SW480 (cell line): ENCODE measurements around the gene BTG4.
A peak's percentile ranks its signal among the peaks of the same experiment; 100 is the strongest.

Experiments
- DNase-seq: peaks from one replicate; pipeline ENCODE4 v3.0.0-alpha.2; 2016; ENCODE audit warnings: low spot score

The BTG4 gene

DNA sequence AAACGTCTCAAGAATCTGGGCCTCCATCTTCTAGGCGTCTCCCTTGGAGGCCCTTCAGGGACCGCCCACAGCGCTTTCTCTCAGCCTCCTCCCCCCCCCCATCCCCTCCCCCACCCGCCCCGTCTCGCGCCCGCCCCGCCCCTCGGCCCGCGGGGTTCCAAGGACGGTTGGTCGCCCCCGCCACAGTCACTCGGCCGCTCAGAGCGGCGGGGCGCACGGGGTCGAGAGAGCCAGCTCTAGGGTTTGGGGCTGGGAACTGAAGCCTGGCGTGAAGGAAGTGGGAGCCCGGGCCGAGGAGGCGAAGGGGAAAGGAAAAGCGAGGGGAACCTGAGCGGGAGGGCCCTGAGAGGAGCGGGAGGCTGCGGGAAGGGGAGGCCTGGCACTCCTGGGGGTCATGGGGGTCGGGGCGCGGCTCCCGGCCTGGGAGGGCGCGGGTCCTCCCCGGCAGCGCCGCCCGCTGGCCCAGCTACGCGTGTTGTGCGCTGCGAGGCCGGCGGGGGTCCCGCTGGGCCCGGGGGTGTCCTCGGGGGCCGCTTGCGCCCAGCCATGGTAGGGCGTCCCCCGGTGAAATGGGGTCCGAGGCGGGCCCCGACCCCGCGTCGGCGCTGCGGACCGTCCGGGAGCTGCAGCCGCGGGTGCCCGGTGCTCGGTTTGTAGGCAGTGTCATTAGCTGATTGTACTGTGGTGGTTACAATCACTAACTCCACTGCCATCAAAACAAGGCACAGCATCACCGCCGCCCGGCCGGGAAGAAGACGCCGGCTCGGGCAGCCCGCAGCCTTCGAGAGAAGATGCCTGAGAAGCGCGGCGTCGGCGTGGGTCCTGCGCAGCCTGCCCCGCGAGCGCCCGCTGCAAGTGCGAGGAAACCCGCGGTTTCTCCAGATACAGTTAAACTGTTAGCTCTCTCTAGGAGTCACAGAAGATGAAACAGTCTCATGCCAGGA lies at the start of gene BTG4:
BTG4 (minus strand) TSS at position 91 of the 944 bp plus-strand sequence. CDS start 13,610 bp downstream, outside the sequence.
- no peak for DNase-seq

DNA sequence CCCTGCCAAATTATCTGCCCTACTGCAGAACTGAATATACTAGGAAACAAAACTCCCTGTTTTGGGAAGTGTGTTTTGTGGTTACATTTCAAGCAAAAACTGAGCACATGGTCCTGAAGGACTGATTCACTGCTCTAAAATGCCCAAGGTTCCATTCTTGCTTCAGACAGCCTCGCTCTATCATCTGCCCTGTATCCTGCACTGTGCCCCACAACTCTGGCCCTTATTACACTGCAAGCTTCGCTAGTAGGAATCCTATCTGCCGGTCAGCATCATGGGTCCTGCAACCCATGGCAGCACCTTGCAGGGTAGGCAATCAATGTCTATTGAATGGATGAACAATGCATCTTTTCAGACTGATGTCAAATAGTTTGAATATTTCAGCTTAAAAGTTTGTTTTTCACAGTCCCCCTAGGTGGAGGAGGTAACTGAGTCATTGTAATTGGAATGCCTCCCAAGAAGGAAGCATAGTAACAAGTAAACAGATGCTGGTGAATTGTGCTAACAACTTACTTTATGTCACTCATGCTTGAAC lies 49.7 kb upstream of the BTG4 start:
- peak; percentile 13 for DNase-seq

DNA sequence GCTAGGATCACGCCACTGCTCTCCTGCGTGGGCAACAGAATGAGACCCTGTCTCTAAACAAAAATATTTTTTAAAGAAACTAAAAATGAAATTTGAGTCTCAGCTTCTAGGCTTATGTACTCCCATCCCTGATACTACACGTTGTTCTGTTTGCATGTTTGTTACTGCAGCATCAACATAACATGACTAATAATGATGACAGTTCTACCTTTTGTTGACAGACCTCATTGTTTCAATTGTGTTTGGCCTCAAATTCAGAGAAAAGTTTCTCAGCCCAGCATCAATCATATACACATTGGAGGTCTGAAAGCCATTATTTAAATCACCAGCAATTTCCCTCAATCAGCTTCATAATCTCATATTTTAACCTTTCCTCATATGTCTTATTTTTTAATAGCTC lies 49.1 kb upstream of the BTG4 start:
- no peak for DNase-seq

DNA sequence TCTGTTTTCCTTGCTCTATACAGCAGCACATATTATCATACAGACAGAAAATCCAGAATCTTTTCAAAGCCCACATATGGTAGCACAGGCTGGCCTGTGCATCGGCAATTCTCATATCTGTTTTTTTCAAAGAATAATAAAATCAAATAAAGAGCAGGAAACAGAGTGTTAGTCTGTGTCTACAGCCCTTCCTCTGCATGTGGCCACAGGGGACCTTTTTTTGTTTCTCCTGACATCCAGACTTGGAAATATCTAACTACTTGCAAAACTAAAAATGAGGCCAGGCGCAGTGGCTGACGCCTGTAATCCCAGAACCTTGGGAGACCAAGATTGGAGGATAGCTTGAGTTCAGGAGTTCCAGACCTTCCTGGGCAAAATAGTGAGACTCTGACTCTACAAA lies 48.6 kb upstream of the BTG4 start:
- no peak for DNase-seq

DNA sequence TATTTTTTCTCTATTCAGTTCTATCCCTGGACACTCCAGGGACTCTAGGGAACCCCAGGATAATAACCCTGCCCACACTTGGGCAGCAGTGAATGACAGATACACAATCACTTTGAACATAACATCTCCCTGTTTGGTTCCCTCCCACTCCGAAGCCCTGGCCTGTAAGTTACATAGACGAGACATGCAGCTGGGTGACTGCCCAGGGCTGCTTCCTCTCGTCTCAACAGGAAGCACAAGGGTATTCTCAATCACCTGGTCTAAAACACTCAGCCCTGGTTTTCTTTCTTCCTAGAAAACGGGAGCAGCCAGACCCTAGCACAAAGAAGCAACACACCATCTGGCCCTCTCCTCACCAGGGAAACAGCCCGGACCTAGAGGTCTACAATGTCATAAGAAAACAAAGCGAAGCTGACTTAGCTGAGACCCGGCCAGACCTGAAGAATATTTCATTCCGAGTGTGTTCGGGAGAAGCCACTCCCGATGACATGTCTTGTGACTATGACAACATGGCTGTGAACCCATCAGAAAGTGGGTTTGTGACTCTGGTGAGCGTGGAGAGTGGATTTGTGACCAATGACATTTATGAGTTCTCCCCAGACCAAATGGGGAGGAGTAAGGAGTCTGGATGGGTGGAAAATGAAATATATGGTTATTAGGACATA lies 47.7 kb upstream of the BTG4 start:
- no peak for DNase-seq

DNA sequence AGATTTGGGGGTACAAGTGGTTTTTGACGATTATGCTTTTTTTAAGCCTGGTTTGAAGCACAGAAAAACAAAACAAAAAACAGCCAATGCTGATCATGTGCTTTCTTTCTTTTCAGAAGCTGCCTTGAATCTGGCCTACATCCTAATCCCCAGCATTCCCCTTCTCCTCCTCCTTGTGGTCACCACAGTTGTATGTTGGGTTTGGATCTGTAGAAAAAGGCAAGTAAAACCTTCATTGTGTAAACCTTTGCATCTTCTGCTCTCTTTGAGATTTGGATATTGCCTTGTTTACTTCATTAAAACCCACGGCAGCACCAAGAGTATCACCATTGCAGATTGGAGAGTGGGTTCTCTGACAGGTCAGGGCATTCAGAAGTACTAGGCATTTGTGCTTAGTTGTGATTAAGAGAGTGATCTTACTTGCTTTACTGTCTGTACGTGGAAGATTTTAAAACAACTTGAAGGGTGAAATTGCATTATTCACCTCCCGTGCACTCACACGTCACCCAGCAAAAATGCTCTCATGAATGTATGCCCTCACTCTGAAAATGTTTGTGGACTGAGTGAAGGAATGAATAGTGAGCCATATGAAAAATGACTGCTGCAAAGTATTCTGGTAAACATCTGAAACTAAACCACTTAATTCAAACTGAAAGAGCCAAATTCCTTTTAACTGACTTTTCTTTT lies 45.4 kb upstream of the BTG4 start:
- no peak for DNase-seq

DNA sequence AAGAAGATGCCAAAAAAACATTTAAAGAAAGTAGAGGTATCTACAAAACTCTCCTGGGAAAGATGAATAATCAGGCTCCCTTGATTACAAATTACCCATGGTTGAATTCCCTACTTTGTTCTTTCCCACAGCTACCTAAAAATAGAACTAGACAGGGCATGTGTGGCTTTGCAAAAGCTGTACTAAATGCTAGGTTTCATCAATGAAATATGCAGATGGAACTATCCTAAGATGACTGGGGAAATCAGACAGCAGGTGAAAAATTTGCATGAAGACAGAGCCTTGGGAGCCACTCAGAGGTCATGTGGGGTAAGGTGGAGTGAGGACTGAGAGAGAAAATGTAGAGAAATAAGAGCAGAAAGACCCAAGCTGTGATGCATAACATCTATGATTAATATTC lies 43.1 kb upstream of the BTG4 start:
- DNase-seq: peak; percentile 22

DNA sequence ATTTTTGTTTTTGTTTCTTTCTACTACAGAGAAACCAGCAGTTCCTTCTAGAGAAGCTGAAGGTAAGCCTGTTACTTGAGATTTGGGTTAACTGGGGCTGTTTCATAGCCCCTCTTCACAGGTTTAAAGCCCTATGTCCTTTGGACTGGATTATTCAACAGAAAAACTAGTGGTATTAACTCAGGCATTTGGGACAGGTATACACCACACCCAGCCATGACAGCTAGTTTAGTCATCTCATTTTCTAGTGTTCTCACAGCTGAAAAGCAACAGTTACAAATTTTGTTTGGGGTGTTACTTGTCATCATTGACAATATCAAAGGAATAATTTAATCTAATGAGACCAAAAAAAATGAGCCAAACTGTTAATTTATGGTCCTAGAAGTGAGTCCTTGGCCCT lies 42.3 kb upstream of the BTG4 start:
- DNase-seq: peak; percentile 23

DNA sequence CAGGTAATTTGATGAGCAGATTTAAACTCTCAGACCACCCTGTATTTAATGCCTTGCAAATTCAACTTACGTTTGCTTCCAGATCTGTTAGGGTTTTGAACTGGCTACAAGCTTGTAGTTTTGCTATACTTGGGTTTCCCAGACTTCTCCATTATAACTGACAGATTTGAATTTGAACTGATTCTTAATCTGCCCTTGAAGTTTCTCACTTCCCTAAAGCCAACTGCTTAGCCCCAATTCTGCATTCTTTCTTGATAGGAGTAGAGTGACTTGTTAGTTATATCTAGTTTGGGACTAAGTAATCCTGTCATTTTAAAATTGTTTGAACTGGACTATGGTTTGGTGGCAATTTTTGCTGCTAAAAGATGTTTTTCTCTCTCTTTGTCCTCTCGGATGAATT lies 38.1 kb upstream of the BTG4 start:
- no peak for DNase-seq

DNA sequence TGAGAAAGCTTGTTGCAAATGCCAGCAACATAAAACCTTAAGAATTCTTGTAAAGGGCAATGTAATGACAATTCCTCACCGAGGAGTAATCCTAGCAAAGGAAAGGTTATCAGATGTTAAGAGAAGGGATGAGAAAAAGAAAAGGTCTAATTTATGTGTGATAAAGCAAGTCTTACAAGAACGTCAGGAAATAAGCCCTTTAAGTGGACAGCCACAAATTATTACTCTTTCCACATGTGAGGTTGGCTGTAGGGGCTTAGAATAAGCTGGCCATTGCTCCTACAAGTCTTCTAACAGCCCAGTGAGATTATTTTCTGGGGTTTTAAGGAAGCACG lies 37.6 kb upstream of the BTG4 start:
- DNase-seq: no peak

DNA sequence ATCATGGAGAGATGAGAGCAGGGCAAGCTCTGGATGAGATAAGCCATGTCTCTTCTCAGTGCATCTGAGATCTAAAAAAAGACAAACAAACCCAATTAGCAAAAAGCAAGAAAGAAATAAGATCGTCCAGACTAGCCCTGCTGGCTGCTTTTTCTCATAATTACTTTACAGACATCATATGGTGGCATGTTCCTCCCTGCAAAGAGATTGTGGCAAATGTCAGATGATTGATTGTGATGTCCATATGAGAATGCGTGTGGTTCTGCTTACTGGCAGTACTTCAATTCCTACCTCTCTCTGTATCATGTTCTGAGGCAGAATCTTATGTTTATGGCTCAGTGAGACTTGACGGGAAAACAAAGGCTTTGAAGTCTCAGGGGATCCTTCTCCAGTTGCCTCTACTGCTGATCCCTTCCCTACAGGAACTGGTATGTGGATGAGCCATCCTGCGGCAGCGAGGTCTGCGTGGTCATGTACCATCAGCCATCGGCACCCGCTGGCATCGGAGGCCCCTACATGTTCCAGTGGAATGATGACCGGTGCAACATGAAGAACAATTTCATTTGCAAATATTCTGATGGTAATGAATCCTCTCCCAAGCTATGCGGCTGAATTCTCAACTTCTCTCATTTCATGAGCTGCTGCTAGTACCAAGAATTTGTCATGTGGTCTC lies 37.1 kb upstream of the BTG4 start:
- DNase-seq: no peak

DNA sequence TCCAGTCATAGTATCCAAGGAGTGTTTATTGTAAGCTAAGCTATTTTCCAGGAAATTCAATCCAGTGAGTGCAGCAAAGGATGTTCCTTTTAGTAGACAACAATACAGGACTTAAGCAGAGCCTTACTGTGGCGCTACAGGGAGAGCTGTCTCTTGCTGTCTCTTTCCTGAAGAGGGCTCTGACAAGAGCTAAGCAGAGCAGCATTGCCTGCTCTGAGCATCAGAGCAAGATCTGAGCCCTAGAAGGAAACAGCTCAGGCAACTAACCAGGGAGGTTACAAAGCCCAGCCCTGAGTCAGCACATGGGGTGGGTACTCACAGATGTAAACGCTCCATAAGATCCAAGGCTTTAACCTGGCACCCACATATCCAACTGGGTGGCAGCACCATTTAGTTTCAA lies 36.3 kb upstream of the BTG4 start:
- no peak for DNase-seq

DNA sequence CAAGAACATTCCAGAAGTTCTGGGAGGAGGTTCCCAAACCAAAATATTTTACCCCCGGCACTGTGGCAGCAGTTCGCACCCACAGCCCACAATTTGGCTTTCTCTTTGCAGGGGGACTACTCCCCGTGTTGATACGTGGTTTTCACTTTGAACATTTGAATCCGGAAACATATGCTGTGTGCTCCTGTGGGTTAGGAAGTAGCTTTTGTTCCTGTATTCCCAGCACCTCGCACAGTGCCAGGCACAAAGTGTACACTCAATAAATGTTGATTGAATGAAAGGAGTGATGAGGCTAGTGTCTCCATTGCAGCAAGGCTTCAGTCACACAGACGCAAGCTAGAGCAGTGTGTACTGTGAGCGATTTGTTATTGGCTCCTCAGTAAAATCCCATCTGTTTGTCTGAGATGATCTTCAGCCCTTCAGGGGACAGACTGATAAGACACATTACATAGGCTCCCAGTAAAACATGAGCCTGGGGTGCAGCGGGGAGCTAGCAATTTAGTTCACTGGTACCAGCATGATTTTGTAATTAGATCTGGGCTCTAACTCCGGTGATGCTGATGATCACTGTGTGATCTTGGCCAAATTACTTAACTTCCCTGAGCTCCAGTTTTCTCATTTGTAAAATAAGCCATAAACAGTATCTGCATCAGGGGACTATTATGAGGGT lies 30.6 kb upstream of the BTG4 start:
- no peak for DNase-seq

DNA sequence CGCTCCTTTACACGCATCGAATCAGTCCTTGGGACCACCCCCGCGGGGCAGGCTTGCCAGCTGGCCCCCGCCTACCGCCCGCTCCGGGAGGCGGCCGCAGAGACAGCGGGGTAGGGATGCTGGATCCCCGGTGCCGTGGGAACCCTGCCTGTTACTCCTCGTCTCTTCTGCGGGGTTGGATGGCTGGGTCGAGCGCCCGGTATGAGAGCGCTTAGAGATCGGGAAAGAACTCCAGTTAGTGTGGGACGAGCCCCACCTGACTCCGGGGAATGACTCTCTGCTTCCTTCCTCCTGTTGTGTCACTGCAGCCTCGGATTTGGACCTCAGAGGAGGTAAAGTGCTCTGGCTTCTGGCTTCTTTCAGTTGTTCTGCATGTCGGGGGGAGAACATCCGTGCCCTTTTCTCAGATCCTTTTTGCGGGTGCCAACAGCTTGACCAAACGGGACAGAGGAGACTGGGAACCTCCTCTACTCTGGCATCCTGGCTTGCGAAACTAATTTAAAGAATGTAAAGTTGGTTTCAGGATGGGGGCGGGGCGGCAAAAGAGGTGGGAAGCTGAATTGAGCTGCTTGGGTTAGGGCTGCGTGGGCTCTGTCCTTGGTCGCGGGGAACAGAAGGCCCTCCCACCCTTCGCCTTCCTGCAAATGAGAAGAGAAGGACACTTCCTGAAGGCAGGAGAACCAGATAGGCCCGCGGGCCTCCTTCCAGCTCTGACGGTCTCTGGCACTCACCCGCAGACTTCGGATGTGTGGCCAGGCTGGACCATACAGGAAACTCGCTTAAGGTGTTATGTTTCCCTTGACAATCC lies 29.3 kb upstream of the BTG4 start:
- DNase-seq: no peak

DNA sequence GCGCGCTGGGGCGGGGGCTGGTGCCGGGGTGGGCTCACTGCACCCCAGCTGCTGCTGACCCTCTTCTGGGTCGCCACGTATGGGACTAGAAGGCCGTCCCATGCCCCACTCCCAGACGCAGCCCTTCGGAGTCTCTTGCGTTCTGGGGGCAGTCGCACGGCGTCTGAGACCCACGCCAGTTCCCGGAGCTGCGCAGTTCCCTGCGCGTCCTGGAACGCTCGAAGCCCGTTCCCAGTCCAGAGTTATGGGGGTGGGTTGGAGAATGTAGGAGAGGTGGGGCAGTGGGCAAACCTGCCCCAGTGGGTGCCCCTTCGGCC lies 28.7 kb upstream of the BTG4 start:
- DNase-seq: no peak

DNA sequence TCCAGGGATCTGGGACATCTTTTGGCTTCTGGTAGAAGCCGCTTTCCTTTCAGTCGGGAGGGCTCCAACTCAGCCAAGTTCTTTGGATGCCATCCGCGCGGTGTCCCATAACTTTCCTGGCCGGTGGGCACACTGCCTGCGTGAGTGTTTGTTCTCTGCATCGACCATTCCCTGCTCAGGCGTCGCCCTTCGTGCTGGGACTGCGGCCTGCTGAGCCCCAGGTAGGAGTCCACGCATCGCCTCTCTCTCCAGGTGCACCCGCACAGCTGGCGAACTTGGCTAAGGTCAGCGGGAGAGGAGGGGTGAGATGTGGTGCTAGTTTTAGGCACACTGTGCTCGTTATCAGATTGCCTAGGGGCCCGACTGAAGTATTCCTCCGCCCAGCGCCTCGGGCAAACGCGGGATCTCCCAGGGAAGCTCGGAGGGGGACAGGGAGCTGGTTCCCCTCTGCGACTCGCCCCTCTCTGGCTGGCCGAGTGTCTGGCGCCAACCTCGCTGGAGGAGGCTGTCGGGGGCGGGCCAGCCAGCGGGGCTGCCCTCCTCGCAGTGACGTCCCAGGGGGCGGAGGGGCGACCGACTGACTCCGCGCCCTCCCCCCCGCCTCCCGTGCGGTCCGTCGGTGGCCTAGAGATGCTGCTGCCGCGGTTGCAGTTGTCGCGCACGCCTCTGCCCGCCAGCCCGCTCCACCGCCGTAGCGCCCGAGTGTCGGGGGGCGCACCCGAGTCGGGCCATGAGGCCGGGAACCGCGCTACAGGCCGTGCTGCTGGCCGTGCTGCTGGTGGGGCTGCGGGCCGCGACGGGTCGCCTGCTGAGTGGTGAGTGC lies 28.1 kb upstream of the BTG4 start, which contains the start of gene LAYN:
LAYN (plus strand) TSS at position 607 of the 823 bp plus-strand sequence; CDS start at position 731, 124 bp downstream.
- DNase-seq: no peak

DNA sequence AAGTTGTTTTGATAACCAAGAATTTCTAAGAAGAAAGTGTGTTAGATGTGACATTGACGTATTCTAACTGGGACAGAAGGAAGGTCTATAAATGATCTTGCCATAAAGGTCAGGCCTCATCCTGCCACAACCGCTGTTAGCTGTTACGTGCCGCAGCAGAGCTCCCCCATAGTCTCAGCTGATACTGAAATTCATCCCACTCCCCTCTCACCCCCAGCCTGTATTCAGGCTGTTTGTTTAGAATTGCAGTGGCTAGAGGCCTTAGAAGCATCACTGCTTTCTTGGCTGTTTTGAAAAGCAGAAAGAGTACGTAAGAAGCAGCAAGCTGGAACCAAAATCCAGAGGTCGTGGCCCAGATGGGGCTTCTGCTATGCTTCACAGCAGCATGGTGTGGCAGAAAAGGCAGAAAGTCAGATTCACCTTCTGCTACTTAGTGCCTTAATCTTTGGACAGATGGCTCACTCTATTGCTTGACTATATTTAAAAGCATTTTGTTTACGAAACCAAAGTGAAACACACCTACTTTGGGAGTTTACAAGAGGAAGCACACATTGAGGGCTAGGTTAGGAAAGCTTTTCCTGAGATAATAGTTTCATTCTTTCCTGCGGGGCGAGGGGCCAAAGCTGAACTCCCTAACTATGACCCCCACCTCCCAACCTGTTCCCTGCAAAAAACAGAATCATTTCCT lies 27.4 kb upstream of the BTG4 start:
- DNase-seq: no peak

DNA sequence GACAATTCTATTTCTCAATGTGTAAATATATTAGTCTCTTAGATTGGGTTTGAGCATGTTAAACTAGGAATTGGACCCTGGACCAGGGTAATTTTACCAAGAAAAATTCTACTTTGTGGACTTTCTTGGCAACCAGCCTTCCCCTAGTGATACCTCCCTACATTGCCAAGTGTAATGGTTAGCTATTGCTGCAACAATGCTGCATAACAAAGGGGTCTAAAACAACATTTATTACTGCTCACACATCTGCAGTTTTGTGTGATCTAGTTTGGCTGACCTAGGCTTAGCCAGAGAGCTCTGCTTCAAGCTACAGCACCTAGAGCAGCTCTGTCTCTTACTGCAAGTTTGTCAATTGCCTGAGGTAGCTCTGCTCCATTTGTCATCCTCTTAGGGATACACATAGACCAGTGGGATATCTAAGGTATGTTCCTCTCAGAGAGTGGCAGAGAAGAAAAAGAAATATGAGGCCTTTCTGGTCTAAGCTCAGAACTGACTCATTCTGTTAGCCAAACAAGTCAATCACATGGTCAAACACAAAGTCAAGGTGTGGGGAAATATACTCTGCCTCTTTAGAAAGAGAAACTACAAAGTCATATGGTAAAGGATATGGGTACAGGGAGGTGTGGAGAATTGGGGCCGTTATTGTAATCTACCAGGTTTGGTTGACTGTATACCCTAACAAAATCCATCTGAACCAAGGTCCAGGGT lies 26.4 kb upstream of the BTG4 start:
- DNase-seq: no peak
